GM21423 (cell line): ENCODE results near the gene SLC25A24.
A peak's percentile ranks its signal among the peaks of the same experiment; 100 is the strongest.
"Not testable (repeated sequence)": the region's sequence is repeated elsewhere in the genome, so short reads cannot be mapped to it uniquely, and the experiment has no call there.

Source experiments
- ATAC-seq: cut with Tn5 transposase; IDR thresholded peaks from one replicate; pipeline ENCODE4 v1.9.1; 2021; ENCODE audit warnings: mild to moderate bottlenecking, moderate library complexity; ENCODE audit not compliant: unreplicated experiment

The SLC25A24 gene

GRCh38 chr1:108199201-108199691 is 897 bp downstream of the SLC25A24 start:
- no peak for ATAC-seq

- ATAC-seq = no peak
Observed at GRCh38 chr1:108194051-108194450, 6.1 kb downstream of the SLC25A24 start.

GRCh38 chr1:108193333-108193732 is 6.8 kb downstream of the SLC25A24 start:
- no peak for ATAC-seq

- no peak for ATAC-seq
Observed at GRCh38 chr1:108192581-108192980, 7.6 kb downstream of the SLC25A24 start.

- no peak for ATAC-seq
Observed at GRCh38 chr1:108190686-108191416, 9.3 kb downstream of the SLC25A24 start.

- no peak for ATAC-seq
Observed at GRCh38 chr1:108190001-108190634, 10.0 kb downstream of the SLC25A24 start.

GRCh38 chr1:108188801-108189200 is 11.3 kb downstream of the SLC25A24 start:
- no peak for ATAC-seq

GRCh38 chr1:108182959-108183700 is 17.0 kb downstream of the SLC25A24 start:
- ATAC-seq = no peak

- no peak for ATAC-seq
Observed at GRCh38 chr1:108179018-108179417, 21.1 kb downstream of the SLC25A24 start.

- not testable (repeated sequence) for ATAC-seq
Observed at GRCh38 chr1:108162409-108162808, 37.7 kb downstream of the SLC25A24 start.

- ATAC-seq = not testable (repeated sequence)
Observed at GRCh38 chr1:108159951-108160350, 40.2 kb downstream of the SLC25A24 start.

GRCh38 chr1:108158893-108159453 is 41.2 kb downstream of the SLC25A24 start:
- ATAC-seq = no peak

DNA sequence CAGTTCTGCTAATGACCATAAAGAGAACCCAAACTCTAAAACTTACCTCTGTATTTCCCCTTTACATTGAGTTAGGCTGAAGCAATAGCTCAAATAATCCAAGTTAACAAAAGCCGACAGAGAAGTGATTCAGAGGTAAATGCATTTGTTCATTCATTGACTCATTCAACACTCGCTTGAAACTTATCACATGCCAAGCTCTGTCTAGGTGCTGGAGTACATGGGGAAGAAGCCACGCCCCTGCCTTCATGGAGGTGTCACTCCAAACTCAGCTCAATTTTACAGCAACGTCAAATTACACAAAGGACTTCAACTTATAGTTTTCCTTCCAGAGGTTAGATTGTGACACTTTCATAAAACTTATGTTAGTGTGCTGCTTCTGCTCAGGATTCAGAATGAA is 45.8 kb downstream of the SLC25A24 start:
- no peak for ATAC-seq

GRCh38 chr1:108152782-108153222 is 47.3 kb downstream of the SLC25A24 start:
- peak; percentile 68 for ATAC-seq

DNA sequence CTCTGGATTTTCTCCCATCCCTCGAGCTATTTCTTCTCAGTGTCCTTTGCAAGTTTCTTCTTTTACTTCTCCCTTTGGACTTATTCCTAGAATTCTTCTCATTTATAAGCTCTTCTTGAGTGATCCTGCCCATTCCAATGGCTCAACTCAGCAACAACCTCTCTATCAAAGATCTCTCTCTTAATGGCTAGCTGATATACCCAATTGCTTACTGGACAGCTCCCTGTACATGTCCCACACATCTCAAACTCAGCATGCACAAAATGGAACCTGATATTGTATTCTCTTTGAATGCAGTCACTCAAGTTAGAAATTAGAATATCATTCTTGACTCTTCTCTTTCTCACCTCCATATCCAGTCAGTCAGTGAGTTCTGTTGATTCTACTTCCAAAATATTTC is 48.6 kb downstream of the SLC25A24 start:
- ATAC-seq = no peak

DNA sequence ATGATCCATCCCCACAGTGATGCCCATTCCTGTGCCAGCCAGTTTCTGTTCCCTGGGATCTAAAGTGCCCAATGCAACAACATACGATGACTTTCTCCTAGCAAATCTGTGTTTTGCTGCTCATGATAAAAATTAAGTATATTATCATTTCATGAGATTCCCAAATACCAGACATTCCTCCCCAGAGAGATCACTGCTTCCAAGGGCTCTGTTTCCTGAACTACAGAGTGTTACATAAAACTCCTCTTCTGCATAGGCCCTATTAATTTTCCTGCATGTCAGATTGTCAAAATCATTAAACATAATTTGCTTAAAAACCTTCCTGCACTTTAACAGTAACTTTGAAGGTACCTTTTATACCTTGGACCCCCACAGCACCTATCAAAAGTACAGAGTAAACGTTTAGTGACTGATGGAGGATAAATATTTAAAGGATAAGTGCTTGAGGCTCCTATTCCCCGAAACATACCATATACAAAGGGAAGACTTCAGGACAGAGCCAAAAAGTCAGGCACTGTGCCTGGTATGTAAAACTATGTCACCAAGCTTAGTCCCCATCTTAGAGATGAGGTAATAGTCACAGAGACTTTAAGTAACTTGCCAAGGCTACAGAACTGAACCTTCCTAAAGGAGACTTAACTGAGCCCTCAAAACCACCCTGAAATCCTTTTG is 50.2 kb downstream of the SLC25A24 start:
- ATAC-seq = no peak

GRCh38 chr1:108144569-108144968 is 55.6 kb downstream of the SLC25A24 start:
- ATAC-seq = not testable (repeated sequence)

DNA sequence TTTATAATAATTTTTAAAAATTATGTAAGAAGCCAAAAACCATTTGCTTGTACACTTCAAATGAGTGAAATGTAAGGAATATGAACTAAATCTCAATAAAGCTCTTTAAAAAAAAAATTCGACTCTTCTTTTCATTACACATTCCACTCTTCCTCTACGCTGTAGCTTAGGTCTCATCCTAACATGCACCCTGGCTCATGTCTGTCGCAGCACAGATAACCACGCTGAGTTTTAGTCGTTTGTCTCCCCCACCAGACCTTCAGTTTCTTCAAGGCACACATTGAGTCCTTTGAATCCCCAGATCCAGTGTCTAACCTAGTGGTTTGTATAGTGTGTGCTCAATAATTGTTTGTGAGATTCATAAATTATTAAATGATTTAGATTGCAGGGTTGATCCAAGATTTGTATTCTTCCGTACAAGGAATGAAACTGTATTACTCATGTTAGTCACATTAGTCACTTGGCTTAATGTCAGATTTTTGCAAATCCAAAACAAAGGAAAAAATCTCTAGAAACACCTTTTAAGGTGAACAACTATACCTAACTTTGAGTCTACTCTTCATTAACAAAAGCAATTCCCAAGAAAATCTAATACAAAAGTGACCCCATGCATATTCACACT is 57.3 kb downstream of the SLC25A24 start:
- no peak for ATAC-seq

DNA sequence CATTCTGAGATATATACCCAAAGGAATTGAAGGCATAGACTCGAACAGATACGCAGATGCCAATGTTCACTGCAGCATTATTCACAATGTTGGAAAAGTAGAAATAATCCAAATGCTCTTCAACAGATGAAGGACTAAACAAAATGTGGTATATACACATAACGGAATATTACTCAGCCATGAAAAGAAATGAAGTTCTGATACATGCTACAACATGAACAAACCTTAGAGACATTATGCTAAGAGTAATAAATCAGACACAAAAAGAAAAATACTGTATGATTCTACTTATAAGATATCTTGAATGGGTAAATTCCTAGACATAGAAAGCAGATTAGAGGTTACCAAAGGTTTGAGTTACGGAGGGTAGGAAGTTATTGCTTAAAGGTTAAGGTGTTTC is 57.9 kb downstream of the SLC25A24 start:
- no peak for ATAC-seq

DNA sequence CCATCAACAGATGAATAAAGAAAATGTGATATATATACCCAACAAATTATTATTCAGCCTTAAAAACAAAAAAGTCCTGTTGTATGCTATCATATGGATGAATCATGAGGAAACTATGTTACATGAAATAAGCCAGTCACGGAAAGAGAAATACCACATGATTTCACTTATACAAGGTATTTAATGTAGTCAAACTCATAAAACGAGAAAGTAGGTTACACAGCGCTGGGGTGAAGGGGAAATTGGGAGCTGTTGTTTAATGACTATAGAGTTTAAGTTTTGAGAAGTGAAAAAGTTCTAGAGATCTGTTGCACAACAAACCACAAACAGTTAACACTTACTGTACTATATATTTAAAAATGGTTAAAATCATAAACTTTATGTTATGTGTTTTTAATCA is 58.5 kb downstream of the SLC25A24 start:
- no peak for ATAC-seq
